Hepatocyte (in vitro differentiated cells): ENCODE data around the gene KCNC4.

Experiments
- CTCF ChIP-seq: fragments of 200-600 bp; sonication (generic); IDR thresholded peaks from 2 replicates; pipeline ENCODE4 v1.5.1; 2016; ENCODE audit warnings: antibody characterized with exemption, mild to moderate bottlenecking; ENCODE audit not compliant: poor library complexity
- EZH2 ChIP-seq: fragments of 200-600 bp; sonication (generic); IDR thresholded peaks from 2 replicates; pipeline ENCODE4 v1.6.1; 2016; ENCODE audit warnings: antibody characterized with exemption, mild to moderate bottlenecking, borderline replicate concordance
- EZH2phosphoT487 ChIP-seq: fragments of 200-600 bp; sonication (generic); IDR thresholded peaks from one replicate; pipeline ENCODE4 v1.6.1; 2018; ENCODE audit warnings: antibody characterized with exemption, mild to moderate bottlenecking, low read depth, moderate library complexity; ENCODE audit not compliant: unreplicated experiment, severe bottlenecking

GRCh38 chr1:110196917-110197765, 13.0 kb upstream of the KCNC4 start:
- TF ChIP-seq CTCF (peak; percentile 83), EZH2phosphoT487 (no peak), EZH2 (no peak)
